T47D (cell line): ENCODE measurements around the gene ANKRD34A.
A peak's percentile ranks its signal among the peaks of the same experiment; 100 is the strongest.

Experiments
- DNase-seq, 2 experiments: peaks; one replicate each; pipeline versions ENCODE4 v3.0.0 to v3.0.0-alpha.2; 2011 to 2012; ENCODE audit warnings: low read depth in 1 of 2, low spot score in 1 of 2
- JUND ChIP-seq: IDR thresholded peaks from 2 replicates; pipeline ENCODE4 v1.6.1; 2012; ENCODE audit warnings: low read depth
- in situ Hi-C: cut with HindIII; loops from 2 replicates; pipeline ENCODE4 v1.10.0; 2016; ENCODE audit warnings: low sequenced_read_pairs, low pct_unique_long_range_greater_than_20kb

The ANKRD34A gene

DNA sequence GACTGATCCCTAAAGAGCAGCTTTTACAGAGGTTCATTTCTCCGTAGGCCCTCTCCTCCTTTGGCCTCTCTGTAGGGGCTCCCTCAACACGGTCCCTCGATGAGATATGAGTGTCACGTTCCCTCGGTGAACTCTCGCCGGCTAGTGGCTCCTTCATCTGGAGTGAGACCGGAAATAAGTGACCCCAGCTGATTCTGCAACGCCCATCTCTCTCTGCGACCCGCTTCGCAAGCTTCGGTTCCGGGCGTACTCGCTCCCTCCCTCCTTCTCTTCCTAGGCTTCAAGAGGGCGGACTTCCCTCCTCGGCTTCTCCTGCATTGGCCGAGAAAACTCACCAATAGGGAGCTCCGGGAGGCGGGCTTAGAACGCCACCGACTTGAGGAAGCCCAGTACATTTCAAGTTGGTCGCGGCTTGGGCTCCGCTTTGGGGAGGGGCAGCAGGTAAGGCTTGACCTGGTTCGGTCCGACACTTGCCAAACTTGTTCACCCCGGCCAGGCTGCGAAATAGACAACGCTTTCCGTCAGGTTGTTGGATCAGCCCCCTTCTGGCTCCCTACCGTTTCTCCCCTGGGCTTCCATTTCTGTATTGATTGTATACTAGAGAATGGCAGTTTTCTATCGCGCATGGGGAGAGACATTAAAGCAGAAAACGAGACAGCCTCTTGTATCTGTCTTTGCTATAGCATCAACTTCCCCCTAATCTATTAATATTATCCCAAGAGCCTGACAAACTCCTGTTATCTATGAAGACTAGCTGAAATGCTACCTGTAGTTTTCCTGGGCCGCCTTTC is at the start of gene ANKRD34A, which contains the start of gene POLR3GL:
Gene ANKRD34A (minus strand): TSS at position 248 of the 791 bp plus-strand sequence. CDS start 2,816 bp downstream, outside the sequence.
Gene POLR3GL (plus strand): TSS at position 363 of the 791 bp plus-strand sequence. CDS start 10,176 bp downstream, outside the sequence.
- in situ Hi-C loops: no loop called here

DNA sequence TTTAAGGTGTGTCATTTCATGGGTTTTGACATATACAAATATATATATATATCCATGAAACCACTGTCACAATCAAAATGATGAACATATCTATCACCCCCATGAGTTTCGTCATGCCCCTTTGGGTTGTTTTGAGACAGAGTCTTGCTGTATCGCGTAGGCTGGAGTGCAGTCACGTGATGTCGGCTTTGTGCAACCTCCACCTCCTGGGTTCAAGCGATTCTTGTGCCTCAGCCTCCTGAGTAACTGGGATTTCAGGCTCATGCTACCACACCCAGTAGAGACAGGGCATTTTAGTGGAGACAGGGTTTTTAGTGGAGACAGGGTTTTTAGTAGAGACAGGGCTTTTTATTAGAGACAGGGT is 49.2 kb upstream of the ANKRD34A start:
- TF ChIP-seq JUND: no peak
- no peak for DNase-seq
- in situ Hi-C loops: no loop called here

More for the DNA sequence above, at the start of gene ANKRD34A, which contains the start of gene POLR3GL:
- no peak for TF ChIP-seq JUND
- peak; percentile 95 to 99 for DNase-seq

DNA sequence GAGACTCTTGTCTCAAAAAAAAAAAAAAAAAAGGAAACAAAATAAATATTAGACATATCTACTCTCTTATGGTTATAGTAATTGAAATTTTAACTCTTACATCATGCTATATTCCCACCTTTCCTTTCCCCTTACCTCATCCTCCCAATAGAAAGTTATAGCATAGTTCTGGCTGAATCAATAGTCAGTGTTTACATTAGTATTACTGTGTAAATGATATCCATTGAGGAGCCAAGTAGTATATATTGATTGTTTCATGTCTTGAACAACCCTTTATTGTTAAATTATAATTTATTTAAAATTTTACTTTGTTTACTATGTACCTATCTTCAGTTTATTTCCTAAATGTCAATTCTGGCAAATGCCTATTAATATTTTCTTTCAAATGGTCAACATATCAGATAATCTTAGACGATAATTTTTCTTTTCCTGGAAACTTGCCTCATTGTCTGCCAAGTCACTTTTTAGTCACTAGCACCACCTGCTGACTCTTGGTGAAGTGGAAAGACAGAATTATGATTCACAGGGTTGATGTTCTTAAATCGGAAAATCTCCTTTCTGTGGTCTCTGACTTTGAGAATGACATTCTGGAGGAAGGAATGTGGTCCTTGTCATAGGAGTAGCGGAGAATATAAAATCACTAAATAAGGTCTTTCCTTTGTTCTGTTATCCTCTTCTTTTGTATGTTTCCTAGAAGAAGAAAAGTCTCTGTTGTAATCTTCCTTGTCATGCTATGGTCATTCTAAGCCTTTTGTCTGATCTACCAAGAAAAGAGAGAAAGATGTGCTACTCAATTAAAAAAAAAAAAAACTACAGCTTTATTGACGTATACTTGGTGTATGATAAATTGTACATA is 48.6 kb upstream of the ANKRD34A start:
- in situ Hi-C loops: no loop called here
- DNase-seq: peak; percentile 41 to 91
- TF ChIP-seq JUND: no peak

DNA sequence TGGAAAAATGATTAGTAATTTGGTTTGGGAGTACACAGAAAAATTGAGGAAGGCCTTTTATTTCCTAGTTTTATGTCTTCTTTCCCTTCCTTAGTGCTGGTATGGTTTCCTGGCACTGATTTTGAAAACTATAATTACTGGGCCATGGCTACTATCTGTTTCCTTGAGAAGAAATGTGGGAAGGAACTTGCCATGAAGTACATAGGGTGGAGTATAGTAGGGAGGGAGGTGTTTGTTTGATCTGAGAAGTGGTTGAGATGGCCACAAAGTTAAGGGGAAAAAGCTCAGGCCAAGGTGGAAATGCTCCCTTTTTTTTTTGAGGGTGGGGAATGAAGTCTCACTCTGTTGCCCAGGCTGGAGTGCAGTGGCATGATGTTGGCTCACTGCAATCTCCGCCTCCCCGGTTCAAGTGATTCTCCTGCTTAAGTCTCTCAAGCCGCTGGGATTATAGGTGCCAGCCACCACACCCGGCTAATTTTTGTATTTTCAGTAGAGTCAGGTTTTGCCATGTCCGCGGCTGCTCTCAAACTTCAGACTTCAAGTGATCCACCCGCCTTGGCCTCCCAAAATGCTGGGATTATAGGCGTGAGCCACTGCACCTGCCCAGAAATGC is 45.9 kb upstream of the ANKRD34A start:
- no peak for TF ChIP-seq JUND
- no peak for DNase-seq
- in situ Hi-C loops: no loop called here

DNA sequence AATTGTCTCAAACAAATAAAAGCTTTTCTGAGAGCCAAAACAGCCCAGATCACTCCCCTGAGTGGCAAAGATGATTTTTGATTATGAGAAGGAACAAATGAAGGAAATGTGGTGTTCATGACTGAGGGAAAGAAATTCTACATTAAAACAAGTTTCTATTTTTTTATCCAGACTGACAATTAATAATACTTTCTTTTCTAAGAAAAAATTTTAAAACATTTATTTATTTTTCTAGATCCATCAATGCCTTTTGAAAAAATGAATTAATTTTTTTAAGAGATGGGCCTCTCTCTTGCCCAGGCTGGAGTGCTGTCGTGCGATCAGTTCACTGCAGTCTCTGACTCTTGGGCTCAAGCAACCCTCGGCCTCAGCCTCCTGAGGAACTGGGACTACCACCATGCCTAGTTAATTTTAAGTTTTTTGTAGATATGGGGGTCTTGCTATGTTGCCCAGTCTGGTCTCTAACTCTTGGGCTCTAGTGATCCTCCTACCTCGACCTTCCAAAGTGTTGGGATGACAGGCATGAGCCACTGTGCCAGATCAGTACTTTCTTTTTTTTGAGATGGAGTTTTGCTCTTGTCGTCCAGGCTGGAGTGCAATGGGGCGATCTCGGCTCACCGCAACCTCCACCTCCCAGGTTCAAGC is 43.2 kb upstream of the ANKRD34A start:
- in situ Hi-C loops: no loop called here
- no peak for DNase-seq
- no peak for TF ChIP-seq JUND

DNA sequence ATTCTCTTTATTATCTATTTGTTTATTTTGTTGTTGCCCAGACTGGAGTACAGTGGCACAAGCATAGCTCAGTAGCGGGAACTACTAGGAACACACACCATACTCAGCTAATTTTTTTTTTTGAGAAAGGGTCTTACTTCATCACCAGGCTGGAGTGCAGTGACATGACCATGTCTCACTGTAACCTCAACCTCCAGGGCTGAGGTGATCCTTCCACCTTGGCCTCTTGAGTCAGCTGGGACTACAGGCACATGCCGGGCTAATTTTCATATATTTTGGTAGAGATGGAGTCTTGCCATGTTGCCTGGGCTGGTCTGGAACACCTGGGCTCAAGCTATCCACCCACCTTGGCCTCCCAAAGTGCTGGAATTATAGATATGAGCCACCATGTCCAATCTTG is 37.3 kb upstream of the ANKRD34A start:
- DNase-seq: no peak
- in situ Hi-C loops: no loop called here

DNA sequence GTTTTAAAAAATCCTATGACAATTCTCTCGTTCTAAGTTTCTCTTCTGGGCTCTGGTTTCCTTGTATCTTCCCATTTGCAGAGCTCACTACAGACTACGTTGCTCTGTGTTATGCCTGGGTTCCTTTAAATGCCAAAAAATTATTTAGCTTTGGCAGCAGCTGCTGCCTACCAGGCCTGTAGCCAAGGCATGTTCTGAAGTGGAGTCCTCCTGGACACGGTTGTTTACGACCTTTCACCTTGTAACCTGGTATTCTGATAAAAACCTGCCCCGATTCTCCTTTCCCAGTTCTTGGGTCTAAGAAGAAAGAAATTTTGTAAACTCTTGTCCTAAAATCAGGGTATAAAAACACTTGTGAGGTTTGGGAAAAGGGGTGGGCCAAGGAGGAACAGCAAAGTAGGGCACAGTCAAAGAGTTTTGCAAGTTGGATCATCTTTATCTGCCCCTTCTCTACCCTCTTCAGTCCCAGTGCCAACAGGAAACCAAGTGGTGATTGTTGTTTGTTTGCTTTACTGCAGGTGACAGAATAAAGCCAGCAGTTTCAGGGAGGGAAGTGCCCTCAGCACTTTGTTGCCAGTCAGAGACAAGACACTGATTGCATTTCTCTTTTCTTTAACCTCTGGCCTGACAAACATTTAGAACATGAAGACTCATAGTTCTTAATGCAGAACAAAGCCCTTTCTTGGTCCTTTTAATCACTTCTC is 35.1 kb upstream of the ANKRD34A start:
- no peak for TF ChIP-seq JUND
- in situ Hi-C loops: no loop called here
- no peak for DNase-seq

More for the DNA sequence above, 37.3 kb upstream of the ANKRD34A start:
- no peak for TF ChIP-seq JUND

DNA sequence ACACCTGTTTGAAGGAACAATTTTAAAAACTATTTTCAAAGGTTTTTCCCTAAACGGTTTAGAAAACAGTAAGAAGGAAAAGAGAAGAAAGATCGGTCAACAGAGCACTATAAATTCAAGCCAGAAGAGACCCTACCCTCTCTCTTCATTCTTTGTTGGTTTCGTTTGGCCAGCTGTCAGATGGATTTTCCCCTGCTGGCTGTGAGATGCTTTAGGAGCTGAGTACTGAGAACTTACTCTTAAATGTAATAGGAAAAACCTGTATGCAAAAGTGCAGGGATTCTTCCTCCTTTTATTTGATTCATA is 33.3 kb upstream of the ANKRD34A start:
- DNase-seq: no peak
- TF ChIP-seq JUND: no peak
- in situ Hi-C loops: no loop called here

DNA sequence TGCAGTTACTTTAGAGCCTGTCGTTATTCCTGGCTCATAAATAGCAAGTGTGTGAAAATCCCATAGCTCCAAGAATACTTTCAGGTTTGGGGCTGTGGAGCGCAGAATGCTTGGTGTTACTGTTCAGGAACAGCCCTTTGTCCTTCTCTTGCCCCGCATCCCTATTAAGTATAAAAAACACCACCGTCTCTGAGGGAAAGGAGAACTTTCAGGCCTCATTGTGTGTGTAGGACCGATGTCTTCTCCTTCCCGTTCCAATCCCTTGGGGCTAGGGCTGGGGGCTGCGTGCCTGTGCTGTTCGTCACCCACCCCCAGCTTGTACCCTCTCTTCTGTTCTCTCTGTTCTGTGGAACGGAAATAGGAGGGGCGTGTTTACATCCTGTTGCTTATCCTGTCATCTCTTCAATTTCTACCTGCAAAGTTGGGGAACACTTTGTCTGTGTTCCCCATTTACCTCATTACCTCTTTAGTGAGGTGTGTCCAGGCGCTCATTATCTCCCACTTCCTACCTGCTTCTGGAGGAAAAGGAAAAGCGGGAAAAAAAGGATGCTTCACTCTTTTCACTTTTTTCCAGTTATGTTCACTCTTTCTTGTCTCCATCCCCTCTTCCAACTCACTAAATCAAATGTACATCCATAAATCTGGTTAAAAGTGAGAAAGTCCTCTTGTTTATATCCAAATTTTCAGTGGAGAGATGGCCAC is 32.8 kb upstream of the ANKRD34A start:
- in situ Hi-C loops: no loop called here
- DNase-seq: no peak
- no peak for TF ChIP-seq JUND

DNA sequence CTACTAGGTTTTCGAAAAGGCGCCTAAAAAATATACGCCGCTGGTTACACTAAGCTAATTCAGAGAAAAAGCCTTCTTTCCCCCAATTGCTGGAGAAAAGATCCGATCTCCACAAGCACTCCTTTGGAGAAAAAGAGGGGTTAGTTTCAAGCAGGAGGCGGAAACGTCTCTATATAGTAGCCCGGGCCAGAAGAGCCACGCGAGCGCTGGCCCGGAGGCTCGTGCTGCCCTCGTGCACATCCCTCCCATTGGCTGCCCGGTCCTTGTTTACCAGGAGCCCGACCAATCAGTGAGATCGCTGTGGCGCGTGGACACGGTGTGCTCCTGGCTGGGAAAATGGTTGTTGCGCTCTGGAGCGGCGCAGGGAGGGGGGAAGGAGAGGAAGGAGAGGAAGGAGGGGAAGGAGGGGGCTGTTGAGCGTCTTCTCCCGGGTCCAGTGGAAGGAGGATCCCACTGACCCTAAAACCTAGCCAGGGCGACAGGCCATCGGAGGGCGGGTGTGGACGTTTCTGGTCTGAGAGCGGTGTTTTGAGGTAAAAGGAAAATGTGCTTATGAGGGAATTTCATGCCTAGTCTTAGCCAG is 32.1 kb upstream of the ANKRD34A start, which contains the start of gene TXNIP:
Gene TXNIP (minus strand): TSS at position 147 of the 583 bp plus-strand sequence. CDS start 313 bp downstream, outside the sequence.
- in situ Hi-C loops: no loop called here
- DNase-seq: peak; percentile 99

DNA sequence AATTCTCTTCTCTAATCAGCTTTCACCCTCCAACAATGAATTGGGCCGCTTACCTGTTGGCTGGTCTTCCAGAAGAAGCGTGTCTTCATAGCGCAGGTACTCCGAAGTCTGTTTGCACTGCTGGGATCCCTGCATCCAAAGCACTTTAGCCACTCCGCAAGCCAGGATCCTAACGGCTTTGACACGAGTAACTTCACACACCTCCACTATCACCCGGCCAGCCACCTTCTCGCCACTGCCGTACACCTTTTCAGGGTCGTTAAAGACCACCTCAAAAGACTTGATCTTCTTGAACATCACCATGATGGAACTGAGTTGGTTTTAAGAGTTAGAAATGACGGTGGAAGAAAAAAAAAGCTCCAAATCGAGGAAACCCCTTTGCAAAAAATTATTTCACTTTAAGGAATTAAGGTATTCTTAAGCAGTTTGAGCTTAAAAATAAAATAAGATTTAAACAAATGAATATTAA is 31.6 kb upstream of the ANKRD34A start:
- DNase-seq: no peak
- in situ Hi-C loops: no loop called here
- TF ChIP-seq JUND: no peak

More for the DNA sequence above, 32.1 kb upstream of the ANKRD34A start, which contains the start of gene TXNIP:
- TF ChIP-seq JUND: no peak
